ENCODE results near the gene ADGRV1.
A peak's percentile ranks its signal among the peaks of the same experiment; 100 is the strongest.

ADGRV1 gene

GRCh38 chr5:91207248-91207647 lies 648.7 kb downstream of the ADGRV1 start:
- no peak for DNase-seq (ENCODE audit: low read depth)

- peak; percentile 29 for DNase-seq (ENCODE audit: low read depth)
Observed at GRCh38 chr5:91211997-91212713, 653.6 kb downstream of the ADGRV1 start.

- peak; percentile 95 for DNase-seq (ENCODE audit: low read depth)
Observed at GRCh38 chr5:91212714-91213092, 654.1 kb downstream of the ADGRV1 start.
